Measurements from ENCODE around the gene TBC1D3L. TPM values are rescaled to one million over a fixed set of nuclear protein-coding genes. Genes with fewer than 3 reads are reported as not detected.
"Not testable (repeated sequence)": the region's sequence is repeated elsewhere in the genome, so short reads cannot be mapped to it uniquely, and the experiment has no call there.

TBC1D3L gene
- total RNA-seq (10 to 100 TPM in 1 of 2 donors, 1 to 10 TPM in 1; 3.3 to 15.9 TPM), polyA plus RNA-seq (ENCODE audit: insufficient read length in 2 of 2) (10 to 100 TPM; 17.9 to 60.0 TPM)
- long read RNA-seq, donor 1, partial matches to known transcripts, result 7 of 8 reads
- long read RNA-seq, donor 1, other reads (novel, unspliced or antisense), result 0 of 8 reads
- long read RNA-seq, donor 2, result 0 reads
- long read RNA-seq, donor 3, result 0 reads
- long read RNA-seq, donor 4, result 0 reads

- not testable (repeated sequence) for DNase-seq (ENCODE audit: low read depth in 4 of 6, low spot score in 6 of 6); H3K27me3 ChIP-seq (ENCODE audit: control insufficient read depth, insufficient read depth, low read length); H3K9me3 ChIP-seq (ENCODE audit: control insufficient read depth, insufficient read depth, low read length); H3K36me3 ChIP-seq (ENCODE audit: control insufficient read depth, insufficient read depth, low read length); H3K4me1 ChIP-seq (ENCODE audit: control insufficient read depth, insufficient read depth, low read length); H3K4me3 ChIP-seq (ENCODE audit: low read depth, low read length); H3K27ac ChIP-seq (ENCODE audit: low read depth, low read length)
- WGBS (ENCODE audit: insufficient coverage), result no CpG with 5 or more reads among the region's 11 CpGs
Measured at GRCh38 chr17:37988960-37989359, at the start of gene TBC1D3L. TBC1D3L (minus strand) TSS chr17:37989060; CDS start chr17:37987520, 1,540 bp downstream.

- H3K4me1 ChIP-seq (ENCODE audit: control insufficient read depth, insufficient read depth, low read length); DNase-seq (ENCODE audit: low read depth in 4 of 6, low spot score in 6 of 6); H3K27ac ChIP-seq (ENCODE audit: low read depth, low read length); H3K27me3 ChIP-seq (ENCODE audit: control insufficient read depth, insufficient read depth, low read length); H3K9me3 ChIP-seq (ENCODE audit: control insufficient read depth, insufficient read depth, low read length); H3K36me3 ChIP-seq (ENCODE audit: control insufficient read depth, insufficient read depth, low read length); H3K4me3 ChIP-seq (ENCODE audit: low read depth, low read length): not testable (repeated sequence)
- no CpG with 5 or more reads among the region's 11 CpGs for WGBS (ENCODE audit: insufficient coverage)
Measured at GRCh38 chr17:38003676-38004075, 14.8 kb upstream of the TBC1D3L start, which contains the start of gene TBC1D3D. TBC1D3D (plus strand) TSS chr17:38003976; CDS start chr17:38005561, 1,585 bp downstream.

Small RNAs within 50 kb of the gene (small RNA-seq; reads per million reads assigned to genes)
- gene RF00001 (ENCODE audit: low replicate concordance), result not detected

Other genes with a start within 250 kb of the TBC1D3L start
- not detected for gene HNF1B, start 244.0 kb downstream of the TBC1D3L start, total RNA-seq
- gene HNF1B, start 244.0 kb downstream of the TBC1D3L start, polyA plus RNA-seq (ENCODE audit: insufficient read length in 2 of 2), result 1 to 10 TPM in 1 of 2 donors, under 1 TPM in 1; 0.76 to 1.3 TPM
- not detected for gene TBC1D3K, start 64.6 kb downstream of the TBC1D3L start, total RNA-seq
- 1 to 10 TPM in 1 of 2 donors, not detected in 1; 4.3 TPM for gene TBC1D3K, start 64.6 kb downstream of the TBC1D3L start, polyA plus RNA-seq (ENCODE audit: insufficient read length in 2 of 2)
- gene TBC1D3D, start 14.9 kb upstream of the TBC1D3L start, total RNA-seq, result 1 to 10 TPM in 1 of 2 donors, under 1 TPM in 1; 0.17 to 1.1 TPM
- gene TBC1D3D, start 14.9 kb upstream of the TBC1D3L start, polyA plus RNA-seq (ENCODE audit: insufficient read length in 2 of 2), result 1 to 10 TPM; 3.6 to 4.4 TPM
- gene TBC1D3C, start 79.6 kb upstream of the TBC1D3L start, total RNA-seq, result not detected
- gene TBC1D3C, start 79.6 kb upstream of the TBC1D3L start, polyA plus RNA-seq (ENCODE audit: insufficient read length in 2 of 2), result 10 to 100 TPM in 1 of 2 donors, not detected in 1; 11.0 TPM
- gene TBC1D3E, start 138.9 kb upstream of the TBC1D3L start, total RNA-seq, result not detected
- gene TBC1D3E, start 138.9 kb upstream of the TBC1D3L start, polyA plus RNA-seq (ENCODE audit: insufficient read length in 2 of 2), result not detected
- gene TBC1D3, start 203.5 kb upstream of the TBC1D3L start, total RNA-seq, result not detected
- under 1 TPM in 1 of 2 donors, not detected in 1; 0.24 TPM for gene TBC1D3, start 203.5 kb upstream of the TBC1D3L start, polyA plus RNA-seq (ENCODE audit: insufficient read length in 2 of 2)

All from spinal cord (tissue), 10 donors.